K562 (cell line): ENCODE results near the gene PSMA8. TPM values are rescaled to one million over a fixed set of nuclear protein-coding genes. Genes with fewer than 3 reads are reported as not detected.

Experiments used
- ATF7 ChIP-seq: fragments of 450-650 bp; IDR thresholded peaks from 2 replicates; pipeline ENCODE4 v1.7.1; 2014; ENCODE audit warnings: mild to moderate bottlenecking, moderate library complexity
- CBX1 ChIP-seq: sonication (generic); IDR thresholded peaks from 2 replicates; pipeline ENCODE4 v1.6.1; 2016; ENCODE audit warnings: antibody characterized with exemption, low read depth, mild to moderate bottlenecking
- HDAC3 ChIP-seq: fragments of 450-650 bp; IDR thresholded peaks from 2 replicates; pipeline ENCODE4 v1.6.1; 2018; ENCODE audit warnings: borderline replicate concordance, mild to moderate bottlenecking, moderate library complexity; ENCODE audit not compliant: partially characterized antibody
- HOXB6 ChIP-seq: fragments of 250-450 bp; sonication (Bioruptor Pico); IDR thresholded peaks from 2 replicates; pipeline ENCODE4 v1.5.1; 2022; ENCODE audit warnings: mild to moderate bottlenecking, borderline replicate concordance
- NCOA4 ChIP-seq: fragments of 450-650 bp; IDR thresholded peaks from 2 replicates; pipeline ENCODE4 v1.6.1; 2018; ENCODE audit warnings: mild to moderate bottlenecking; ENCODE audit not compliant: partially characterized antibody
- SMAD3 ChIP-seq: fragments of 450-650 bp; formaldehyde crosslinking; conservative IDR thresholded peaks from 2 replicates; pipeline ENCODE4 v1.4.0; 2020; ENCODE audit warnings: mild to moderate bottlenecking
- SMARCE1 ChIP-seq: fragments of 450-650 bp; IDR thresholded peaks from 2 replicates; pipeline ENCODE4 v1.7.1; 2016; ENCODE audit warnings: mild to moderate bottlenecking
- TCF3 ChIP-seq: sonication (generic); formaldehyde crosslinking; IDR thresholded peaks from 2 replicates; pipeline ENCODE4 v1.4.0; 2020; ENCODE audit warnings: mild to moderate bottlenecking, missing genetic modification reagents
- ZFP30 ChIP-seq: fragments of 250-450 bp; sonication (Bioruptor Pico); IDR thresholded peaks from 2 replicates; pipeline ENCODE4 v1.8.0; 2022; ENCODE audit warnings: moderate library complexity, mild to moderate bottlenecking, inconsistent platforms, borderline replicate concordance
- ZNF384 ChIP-seq: IDR thresholded peaks from 2 replicates; pipeline ENCODE4 v1.6.1; 2012; ENCODE audit warnings: low read depth, low read length, improper control_type of control experiment
- ZNF561 ChIP-seq: fragments of 450-650 bp; formaldehyde crosslinking; conservative IDR thresholded peaks from 2 replicates; pipeline ENCODE4 v1.4.0; 2020; ENCODE audit warnings: mild to moderate bottlenecking, moderate library complexity
- ZNF644 ChIP-seq: fragments of 200-800 bp; sonication (Bioruptor generic); IDR thresholded peaks from 2 replicates; pipeline ENCODE4 v1.6.1; 2016; ENCODE audit warnings: low read depth, missing genetic modification characterization, missing compliant biosample characterization
- polyA plus RNA-seq, 8 experiments: library from polyadenylated mRNA; depleted of rRNA in 4 of 8; stranded (reverse) in 5 of 8; unstranded in 3 of 8; fragments of >200 nt; fragmentation: Nextera tagmentation in 2 of 8; fragmentation: Illumina TruSeq in 1 of 8; extraction: Ambion mirVana in 2 of 8; extraction: Trizol in 1 of 8; gene quantifications; 2 replicates each; pipeline versions ENCODE4 v1.2.1 to v1.2.3, GENCODE V29; 2011 to 2014; ENCODE audit warnings: inconsistent platforms in 1 of 8, missing spikeins in 1 of 8
- total RNA-seq, 7 experiments: library from RNA; depleted of rRNA in 6 of 7; stranded (reverse); fragments of >200 nt in 6 of 7; fragmentation: Illumina TruSeq in 2 of 7; extraction: Trizol in 2 of 7; gene quantifications; 2 replicates each; pipeline versions ENCODE4 v1.2.1 to v1.2.3, GENCODE V29; 2011 to 2021; ENCODE audit warnings: low replicate concordance in 1 of 7
- TF ChIP-seq, protein P1 (sequence below): sonication (generic); formaldehyde crosslinking; IDR thresholded peaks from 2 replicates; pipeline ENCODE4 v1.8.0; 2022; ENCODE audit warnings: mild to moderate bottlenecking, missing genetic modification reagents
- TF ChIP-seq, protein P2 (sequence below): sonication (generic); formaldehyde crosslinking; IDR thresholded peaks from 2 replicates; pipeline ENCODE4 v1.8.1; 2023; ENCODE audit warnings: mild to moderate bottlenecking, missing genetic modification reagents
- TF ChIP-seq, protein P3 (sequence below), 2 experiments: fragments of 200-800 bp in 1 of 2; sonication (Bioruptor generic) in 1 of 2; sonication (generic) in 1 of 2; formaldehyde crosslinking in 1 of 2; IDR thresholded peaks in 1 of 2; conservative IDR thresholded peaks in 1 of 2; 2 replicates each; pipeline versions ENCODE4 v1.5.0 to v1.6.1; 2016 to 2020; ENCODE audit warnings: missing compliant biosample characterization in 1 of 2, missing genetic modification characterization in 1 of 2, missing genetic modification reagents in 1 of 2
- TF ChIP-seq, protein P4 (sequence below): sonication (generic); formaldehyde crosslinking; IDR thresholded peaks from 2 replicates; pipeline ENCODE4 v1.5.0; 2020; ENCODE audit warnings: missing genetic modification reagents
- TF ChIP-seq, protein P5 (sequence below): fragments of 450-650 bp; formaldehyde crosslinking; IDR thresholded peaks from 2 replicates; pipeline ENCODE4 v1.4.0; 2022; ENCODE audit warnings: mild to moderate bottlenecking, moderate library complexity
- TF ChIP-seq, protein P6 (sequence below): fragments of 250-450 bp; sonication (Bioruptor Pico); IDR thresholded peaks from 2 replicates; pipeline ENCODE4 v1.8.0; 2021; ENCODE audit warnings: moderate library complexity, mild to moderate bottlenecking, inconsistent platforms

The PSMA8 gene
- total and polyA plus RNA-seq, 9 of the 15 experiments (the other 6 are each of a cell fraction or from before 2014, with no cell fraction given) = not detected

DNA sequence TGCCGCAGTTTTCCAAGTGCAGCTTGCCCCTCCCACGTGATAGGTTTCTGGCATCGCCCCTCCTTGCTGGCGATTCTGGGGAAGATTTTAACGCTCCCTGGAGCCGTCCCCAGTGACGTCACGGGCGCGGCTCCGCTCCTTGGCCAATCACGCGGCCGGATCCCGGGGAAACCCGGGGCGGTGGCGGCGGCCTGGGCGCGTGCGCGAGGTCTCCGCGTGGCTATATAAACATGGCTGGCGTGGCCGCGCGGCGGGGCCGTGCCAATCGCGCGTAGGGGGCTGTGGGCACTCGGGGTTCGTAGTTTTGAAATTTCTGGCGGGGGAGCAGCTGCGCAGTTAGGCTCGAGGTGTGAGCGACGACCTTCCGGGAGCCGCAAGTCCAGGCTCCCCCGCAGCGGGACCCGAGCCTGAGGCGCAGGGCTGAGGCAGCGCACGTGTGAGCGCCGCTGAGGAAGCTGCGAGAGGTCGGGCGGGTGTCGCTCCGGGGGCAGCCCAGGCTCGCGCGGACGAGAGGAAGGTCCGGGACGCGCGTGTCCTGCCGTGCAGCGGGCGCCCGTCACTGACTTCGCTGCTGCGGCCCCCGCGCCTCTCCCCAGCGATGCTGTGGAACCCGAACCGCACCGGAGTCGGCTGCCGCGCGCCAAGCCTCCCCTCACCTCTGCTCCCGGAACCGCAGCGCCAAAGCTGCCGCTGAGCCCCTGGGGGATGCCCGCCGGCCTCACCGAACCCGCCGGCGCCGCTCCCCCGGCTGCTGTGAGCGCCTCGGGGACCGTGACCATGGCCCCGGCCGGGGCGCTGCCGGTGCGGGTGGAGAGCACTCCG, 92.8 kb downstream of the PSMA8 start, which contains the start of gene TAF4B (continued):
- TF ChIP-seq ATF7 (peak; percentile 97), NCOA4 (no peak), ZFP30 (no peak), SMAD3 (CRISPR knock-in tag) (no peak), SMARCE1 (no peak), ZNF561 (CRISPR knock-in tag) (no peak), CBX1 (no peak; the same call in none of the 2 replicates), TCF3 (no peak), ZNF644 (tag) (no peak), ZNF384 (no peak), HDAC3 (no peak), HOXB6 (CRISPR knock-in tag) (no peak)
- TF ChIP-seq, protein P1, sequence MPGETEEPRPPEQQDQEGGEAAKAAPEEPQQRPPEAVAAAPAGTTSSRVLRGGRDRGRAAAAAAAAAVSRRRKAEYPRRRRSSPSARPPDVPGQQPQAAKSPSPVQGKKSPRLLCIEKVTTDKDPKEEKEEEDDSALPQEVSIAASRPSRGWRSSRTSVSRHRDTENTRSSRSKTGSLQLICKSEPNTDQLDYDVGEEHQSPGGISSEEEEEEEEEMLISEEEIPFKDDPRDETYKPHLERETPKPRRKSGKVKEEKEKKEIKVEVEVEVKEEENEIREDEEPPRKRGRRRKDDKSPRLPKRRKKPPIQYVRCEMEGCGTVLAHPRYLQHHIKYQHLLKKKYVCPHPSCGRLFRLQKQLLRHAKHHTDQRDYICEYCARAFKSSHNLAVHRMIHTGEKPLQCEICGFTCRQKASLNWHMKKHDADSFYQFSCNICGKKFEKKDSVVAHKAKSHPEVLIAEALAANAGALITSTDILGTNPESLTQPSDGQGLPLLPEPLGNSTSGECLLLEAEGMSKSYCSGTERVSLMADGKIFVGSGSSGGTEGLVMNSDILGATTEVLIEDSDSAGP (CRISPR knock-in tag) = no peak
- TF ChIP-seq, protein P2, sequence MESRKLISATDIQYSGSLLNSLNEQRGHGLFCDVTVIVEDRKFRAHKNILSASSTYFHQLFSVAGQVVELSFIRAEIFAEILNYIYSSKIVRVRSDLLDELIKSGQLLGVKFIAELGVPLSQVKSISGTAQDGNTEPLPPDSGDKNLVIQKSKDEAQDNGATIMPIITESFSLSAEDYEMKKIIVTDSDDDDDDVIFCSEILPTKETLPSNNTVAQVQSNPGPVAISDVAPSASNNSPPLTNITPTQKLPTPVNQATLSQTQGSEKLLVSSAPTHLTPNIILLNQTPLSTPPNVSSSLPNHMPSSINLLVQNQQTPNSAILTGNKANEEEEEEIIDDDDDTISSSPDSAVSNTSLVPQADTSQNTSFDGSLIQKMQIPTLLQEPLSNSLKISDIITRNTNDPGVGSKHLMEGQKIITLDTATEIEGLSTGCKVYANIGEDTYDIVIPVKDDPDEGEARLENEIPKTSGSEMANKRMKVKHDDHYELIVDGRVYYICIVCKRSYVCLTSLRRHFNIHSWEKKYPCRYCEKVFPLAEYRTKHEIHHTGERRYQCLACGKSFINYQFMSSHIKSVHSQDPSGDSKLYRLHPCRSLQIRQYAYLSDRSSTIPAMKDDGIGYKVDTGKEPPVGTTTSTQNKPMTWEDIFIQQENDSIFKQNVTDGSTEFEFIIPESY (CRISPR knock-in tag) = peak; percentile 63; the same call in 1 of the 2 replicates
- TF ChIP-seq, protein P3, sequence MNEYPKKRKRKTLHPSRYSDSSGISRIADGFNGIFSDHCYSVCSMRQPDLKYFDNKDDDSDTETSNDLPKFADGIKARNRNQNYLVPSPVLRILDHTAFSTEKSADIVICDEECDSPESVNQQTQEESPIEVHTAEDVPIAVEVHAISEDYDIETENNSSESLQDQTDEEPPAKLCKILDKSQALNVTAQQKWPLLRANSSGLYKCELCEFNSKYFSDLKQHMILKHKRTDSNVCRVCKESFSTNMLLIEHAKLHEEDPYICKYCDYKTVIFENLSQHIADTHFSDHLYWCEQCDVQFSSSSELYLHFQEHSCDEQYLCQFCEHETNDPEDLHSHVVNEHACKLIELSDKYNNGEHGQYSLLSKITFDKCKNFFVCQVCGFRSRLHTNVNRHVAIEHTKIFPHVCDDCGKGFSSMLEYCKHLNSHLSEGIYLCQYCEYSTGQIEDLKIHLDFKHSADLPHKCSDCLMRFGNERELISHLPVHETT (CRISPR knock-in tag; conservative IDR thresholded peaks at IDR 0.05 in 1 of 2, IDR thresholded peaks at IDR 0.05 in 1 of 2) = peak in 1 of 2 experiments; percentile 71; a peak in 2 of 4 replicates
- TF ChIP-seq, protein P4, sequence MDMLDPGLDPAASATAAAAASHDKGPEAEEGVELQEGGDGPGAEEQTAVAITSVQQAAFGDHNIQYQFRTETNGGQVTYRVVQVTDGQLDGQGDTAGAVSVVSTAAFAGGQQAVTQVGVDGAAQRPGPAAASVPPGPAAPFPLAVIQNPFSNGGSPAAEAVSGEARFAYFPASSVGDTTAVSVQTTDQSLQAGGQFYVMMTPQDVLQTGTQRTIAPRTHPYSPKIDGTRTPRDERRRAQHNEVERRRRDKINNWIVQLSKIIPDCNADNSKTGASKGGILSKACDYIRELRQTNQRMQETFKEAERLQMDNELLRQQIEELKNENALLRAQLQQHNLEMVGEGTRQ = peak; percentile 89
- TF ChIP-seq, protein P5, sequence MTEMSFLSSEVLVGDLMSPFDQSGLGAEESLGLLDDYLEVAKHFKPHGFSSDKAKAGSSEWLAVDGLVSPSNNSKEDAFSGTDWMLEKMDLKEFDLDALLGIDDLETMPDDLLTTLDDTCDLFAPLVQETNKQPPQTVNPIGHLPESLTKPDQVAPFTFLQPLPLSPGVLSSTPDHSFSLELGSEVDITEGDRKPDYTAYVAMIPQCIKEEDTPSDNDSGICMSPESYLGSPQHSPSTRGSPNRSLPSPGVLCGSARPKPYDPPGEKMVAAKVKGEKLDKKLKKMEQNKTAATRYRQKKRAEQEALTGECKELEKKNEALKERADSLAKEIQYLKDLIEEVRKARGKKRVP (CRISPR knock-in tag) = no peak
- TF ChIP-seq, protein P6, sequence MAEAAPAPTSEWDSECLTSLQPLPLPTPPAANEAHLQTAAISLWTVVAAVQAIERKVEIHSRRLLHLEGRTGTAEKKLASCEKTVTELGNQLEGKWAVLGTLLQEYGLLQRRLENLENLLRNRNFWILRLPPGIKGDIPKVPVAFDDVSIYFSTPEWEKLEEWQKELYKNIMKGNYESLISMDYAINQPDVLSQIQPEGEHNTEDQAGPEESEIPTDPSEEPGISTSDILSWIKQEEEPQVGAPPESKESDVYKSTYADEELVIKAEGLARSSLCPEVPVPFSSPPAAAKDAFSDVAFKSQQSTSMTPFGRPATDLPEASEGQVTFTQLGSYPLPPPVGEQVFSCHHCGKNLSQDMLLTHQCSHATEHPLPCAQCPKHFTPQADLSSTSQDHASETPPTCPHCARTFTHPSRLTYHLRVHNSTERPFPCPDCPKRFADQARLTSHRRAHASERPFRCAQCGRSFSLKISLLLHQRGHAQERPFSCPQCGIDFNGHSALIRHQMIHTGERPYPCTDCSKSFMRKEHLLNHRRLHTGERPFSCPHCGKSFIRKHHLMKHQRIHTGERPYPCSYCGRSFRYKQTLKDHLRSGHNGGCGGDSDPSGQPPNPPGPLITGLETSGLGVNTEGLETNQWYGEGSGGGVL = no peak
